HCT116 (cell line): Measurements from ENCODE around the gene CDKAL1. TPM values are rescaled to one million over a fixed set of nuclear protein-coding genes. Genes with fewer than 3 reads are reported as not detected.

ENCODE experiments used
- ATAC-seq: fragments of 200-7000 bp; cut with Tn5 transposase; 2 replicates; pipeline ENCODE4 v1.9.1; 2020; ENCODE audit warnings: mild to moderate bottlenecking, moderate library complexity
- BruUV-seq: library from RNA; stranded (reverse); fragments of 400-500 nt; replicated peaks from 2 replicates; lab custom pipeline; 2021; lab: Mats Ljungman, UMichigan
- CTCF ChIA-PET: fragments of 300-600 bp; sonication (Branson Sonifier 250); formaldehyde crosslinking; loops from one replicate; lab custom pipeline; 2021; ENCODE audit warnings: antibody characterized with exemption; lab: Charles Lee
- POLR2A ChIA-PET: fragments of 300-600, 350-600 bp; sonication (Branson Sonifier 250); formaldehyde crosslinking; loops from one replicate; lab custom pipeline; 2021; ENCODE audit warnings: antibody characterized with exemption; lab: Charles Lee
- RAD21 ChIA-PET, 2 experiments: fragments of 300-600 bp; sonication (Branson Sonifier 250); formaldehyde crosslinking; loops; one replicate each; lab custom pipeline; 2023; ENCODE audit warnings: low total read pairs in 2 of 2; ENCODE audit not compliant: uncharacterized antibody in 2 of 2, unreplicated experiment in 2 of 2, low non-redundant PET in 1 of 2; lab: Charles Lee
- DNase-seq: peaks from one replicate; pipeline ENCODE4 v3.0.0-alpha.2; 2010; ENCODE audit warnings: low read depth, low spot score
- H2AFZ ChIP-seq: fragments of 200-600 bp; shearing (Covaris generic), sonication (generic); 2 replicates; pipeline ENCODE4 v1.6.1; 2017; ENCODE audit warnings: low read depth, mixed run types, mixed read lengths, antibody characterized with exemption, low read length; ENCODE audit not compliant: poor library complexity, severe bottlenecking
- H3K27ac ChIP-seq: 2 replicates; pipeline ENCODE4 v1.5.1; 2012; ENCODE audit warnings: low read depth, low read length
- H3K27me3 ChIP-seq: fragments of 200-600 bp; sonication (generic); 2 replicates; pipeline ENCODE4 v1.6.1; 2016; ENCODE audit warnings: mixed run types, low read length, mixed read lengths; ENCODE audit not compliant: insufficient read depth
- H3K36me3 ChIP-seq, 2 experiments: fragments of 200-500 bp in 1 of 2; fragments of 200-600 bp in 1 of 2; sonication (Bioruptor generic) in 1 of 2; sonication (generic) in 1 of 2; 2 replicates each; pipeline versions ENCODE4 v1.5.1 to v1.6.1; 2014 to 2016; ENCODE audit warnings: low read length in 2 of 2, inconsistent platforms in 1 of 2, mixed read lengths in 1 of 2, mixed run types in 1 of 2; ENCODE audit not compliant: insufficient read depth in 2 of 2, control insufficient read depth in 1 of 2
- H3K4me1 ChIP-seq, 2 experiments: fragments of 200-600 bp in 1 of 2; sonication (generic) in 1 of 2; 2 replicates each; pipeline versions ENCODE4 v1.5.1 to v1.6.1; 2012 to 2017; ENCODE audit warnings: low read length in 2 of 2, inconsistent platforms in 1 of 2, mild to moderate bottlenecking in 1 of 2, mixed read lengths in 1 of 2, mixed run types in 1 of 2, moderate library complexity in 1 of 2; ENCODE audit not compliant: insufficient read depth in 2 of 2, control insufficient read depth in 1 of 2
- H3K4me2 ChIP-seq: fragments of 200-600 bp; sonication (generic); 2 replicates; pipeline ENCODE4 v1.6.1; 2017; ENCODE audit warnings: mixed run types, low read length, mixed read lengths
- H3K4me3 ChIP-seq, 2 experiments: fragments of 200-600 bp in 1 of 2; sonication (generic) in 1 of 2; replicated peaks in 1 of 2; 2 replicates each; pipeline ENCODE4 v1.5.1; 2011 to 2016; ENCODE audit warnings: low read length in 2 of 2, control low read depth in 1 of 2, low read depth in 1 of 2, mild to moderate bottlenecking in 1 of 2, mixed read lengths in 1 of 2, mixed run types in 1 of 2
- H3K79me2 ChIP-seq: fragments of 200-600 bp; sonication (generic); 2 replicates; pipeline ENCODE4 v1.6.1; 2017; ENCODE audit warnings: mild to moderate bottlenecking, mixed run types, low read length, moderate library complexity, mixed read lengths; ENCODE audit not compliant: insufficient read depth
- H3K9ac ChIP-seq: fragments of 200-600 bp; sonication (generic); 2 replicates; pipeline ENCODE4 v1.6.1; 2016; ENCODE audit warnings: low read length, mixed read lengths
- H3K9me2 ChIP-seq: fragments of 200-600 bp; sonication (generic), shearing (Covaris generic); 2 replicates; pipeline ENCODE4 v1.6.1; 2017; ENCODE audit warnings: mixed run types, mild to moderate bottlenecking, moderate library complexity; ENCODE audit not compliant: insufficient read depth
- H3K9me3 ChIP-seq, 2 experiments: fragments of 200-500 bp in 1 of 2; fragments of 200-600 bp in 1 of 2; sonication (Bioruptor generic) in 1 of 2; sonication (generic) in 1 of 2; 2 replicates each; pipeline ENCODE4 v1.6.1; 2014 to 2017; ENCODE audit warnings: low read length in 2 of 2, mixed read lengths in 2 of 2, inconsistent platforms in 1 of 2, low read depth in 1 of 2, mild to moderate bottlenecking in 1 of 2, mixed run types in 1 of 2, moderate library complexity in 1 of 2; ENCODE audit not compliant: control insufficient read depth in 1 of 2, insufficient read depth in 1 of 2
- H4K20me1 ChIP-seq: fragments of 200-600 bp; sonication (generic), shearing (Covaris generic); 2 replicates; pipeline ENCODE4 v1.6.1; 2017; ENCODE audit warnings: mixed run types, mild to moderate bottlenecking, moderate library complexity; ENCODE audit not compliant: insufficient read depth
- EGR1 ChIP-seq: IDR thresholded peaks from 2 replicates; pipeline ENCODE4 v1.6.1; 2012; ENCODE audit warnings: low read depth
- ELF1 ChIP-seq: IDR thresholded peaks from 2 replicates; pipeline ENCODE4 v1.6.1; 2012; ENCODE audit warnings: low read depth, borderline replicate concordance
- FOSL1 ChIP-seq: IDR thresholded peaks from 2 replicates; pipeline ENCODE4 v1.6.1; 2012; ENCODE audit warnings: low read depth
- JUND ChIP-seq: IDR thresholded peaks from 2 replicates; pipeline ENCODE4 v1.6.1; 2012
- RAD21 ChIP-seq: IDR thresholded peaks from 2 replicates; pipeline ENCODE4 v1.6.1; 2012; ENCODE audit warnings: low read depth, mild to moderate bottlenecking
- SIN3A ChIP-seq: IDR thresholded peaks from 2 replicates; pipeline ENCODE4 v1.6.1; 2012; ENCODE audit warnings: low read depth
- SP1 ChIP-seq: IDR thresholded peaks from 2 replicates; pipeline ENCODE4 v1.6.1; 2012; ENCODE audit warnings: low read depth
- SRF ChIP-seq: IDR thresholded peaks from 2 replicates; pipeline ENCODE4 v1.6.1; 2012; ENCODE audit warnings: low read depth
- ZNF274 ChIP-seq: fragments of 200-500 bp; sonication (Bioruptor generic); IDR thresholded peaks from 2 replicates; pipeline ENCODE4 v1.6.1; 2014; ENCODE audit warnings: mild to moderate bottlenecking, low read depth, low read length, inconsistent platforms
- intact Hi-C: fragments of 100-400 bp; cut with micrococcal nuclease; formaldehyde crosslinking; loops from 2 replicates; pipeline ENCODE4 v1.10.0; 2022
- total RNA-seq: library from RNA; stranded (reverse); gene quantifications from one replicate; pipeline ENCODE4 v1.2.1, GENCODE V29; 2021; ENCODE audit not compliant: unreplicated experiment
- TF ChIP-seq, protein P1 (sequence below): IDR thresholded peaks from 2 replicates; pipeline ENCODE4 v1.6.1; 2012
- TF ChIP-seq, protein P2 (sequence below): IDR thresholded peaks from 2 replicates; pipeline ENCODE4 v1.6.1; 2012; ENCODE audit warnings: low read depth
- TF ChIP-seq, protein P3 (sequence below), 3 experiments: fragments of 200-600 bp in 1 of 3; sonication (generic) in 1 of 3; IDR thresholded peaks in 2 of 3; conservative IDR thresholded peaks in 1 of 3; 2 replicates each; pipeline ENCODE4 v1.5.1; 2012 to 2017; ENCODE audit warnings: low read depth in 2 of 3, low read length in 2 of 3, antibody characterized with exemption in 1 of 3, borderline replicate concordance in 1 of 3, control low read depth in 1 of 3, mild to moderate bottlenecking in 1 of 3, mixed read lengths in 1 of 3, mixed run types in 1 of 3, moderate library complexity in 1 of 3; ENCODE audit not compliant: insufficient read depth in 1 of 3
- TF ChIP-seq, protein P4 (sequence below): IDR thresholded peaks from 2 replicates; pipeline ENCODE4 v1.6.1; 2011; ENCODE audit warnings: mild to moderate bottlenecking, low read length, moderate library complexity; ENCODE audit not compliant: insufficient replicate concordance; ENCODE audit errors: extremely low read depth
- TF ChIP-seq, protein P5 (sequence below): IDR thresholded peaks from 2 replicates; pipeline ENCODE4 v1.6.1; 2012

The CDKAL1 gene
- total RNA-seq, 1 experiment from 2014 or later = 14.9 TPM

DNA sequence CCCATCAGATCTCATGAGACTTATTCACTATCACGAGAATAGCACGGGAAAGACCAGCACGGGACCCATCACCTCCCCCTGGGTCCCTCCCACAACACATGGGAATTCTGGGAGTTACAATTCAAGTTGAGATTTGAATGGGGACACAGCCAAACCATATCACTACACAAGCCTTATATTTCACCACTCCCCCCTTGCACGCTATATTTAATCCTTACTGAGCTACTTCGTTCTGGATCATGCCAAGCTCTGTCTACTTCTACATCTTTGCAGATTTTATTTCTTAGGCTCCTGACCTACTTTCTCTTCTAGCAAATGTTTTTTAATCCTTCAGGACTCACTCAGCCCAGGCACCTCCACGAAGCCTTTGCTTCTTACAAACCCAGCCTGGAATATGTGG is 606.7 kb downstream of the CDKAL1 start:
- Histone ChIP-seq H3K4me2 (no peak overlapping the region), H3K9ac (no peak overlapping the region), H3K79me2 (no peaks in the 10 kb centered on the region), H4K20me1 (no peaks in the 10 kb centered on the region), H3K27me3 (no peaks in the 10 kb centered on the region), H3K36me3 (no peaks in the 10 kb centered on the region), H3K9me2 (no peaks in the 10 kb centered on the region), H3K27ac (no peak overlapping the region), H3K4me1 (no peaks in the 10 kb centered on the region), H2AFZ (no peak overlapping the region), H3K4me3 (no peak overlapping the region), H3K9me3 (no peaks in the 10 kb centered on the region)
- ChIA-PET RAD21 (no interaction called here), POLR2A (no interaction called here), CTCF (no interaction called here)
- ATAC-seq (no peak), DNase-seq (no peak)
- no peak for TF ChIP-seq EGR1
- no peak for TF ChIP-seq SIN3A
- no peak for TF ChIP-seq FOSL1
- no peak for TF ChIP-seq SP1
- TF ChIP-seq, protein P1, sequence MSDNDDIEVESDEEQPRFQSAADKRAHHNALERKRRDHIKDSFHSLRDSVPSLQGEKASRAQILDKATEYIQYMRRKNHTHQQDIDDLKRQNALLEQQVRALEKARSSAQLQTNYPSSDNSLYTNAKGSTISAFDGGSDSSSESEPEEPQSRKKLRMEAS = no peak
- TF ChIP-seq RAD21 = no peak
- TF ChIP-seq, protein P2, sequence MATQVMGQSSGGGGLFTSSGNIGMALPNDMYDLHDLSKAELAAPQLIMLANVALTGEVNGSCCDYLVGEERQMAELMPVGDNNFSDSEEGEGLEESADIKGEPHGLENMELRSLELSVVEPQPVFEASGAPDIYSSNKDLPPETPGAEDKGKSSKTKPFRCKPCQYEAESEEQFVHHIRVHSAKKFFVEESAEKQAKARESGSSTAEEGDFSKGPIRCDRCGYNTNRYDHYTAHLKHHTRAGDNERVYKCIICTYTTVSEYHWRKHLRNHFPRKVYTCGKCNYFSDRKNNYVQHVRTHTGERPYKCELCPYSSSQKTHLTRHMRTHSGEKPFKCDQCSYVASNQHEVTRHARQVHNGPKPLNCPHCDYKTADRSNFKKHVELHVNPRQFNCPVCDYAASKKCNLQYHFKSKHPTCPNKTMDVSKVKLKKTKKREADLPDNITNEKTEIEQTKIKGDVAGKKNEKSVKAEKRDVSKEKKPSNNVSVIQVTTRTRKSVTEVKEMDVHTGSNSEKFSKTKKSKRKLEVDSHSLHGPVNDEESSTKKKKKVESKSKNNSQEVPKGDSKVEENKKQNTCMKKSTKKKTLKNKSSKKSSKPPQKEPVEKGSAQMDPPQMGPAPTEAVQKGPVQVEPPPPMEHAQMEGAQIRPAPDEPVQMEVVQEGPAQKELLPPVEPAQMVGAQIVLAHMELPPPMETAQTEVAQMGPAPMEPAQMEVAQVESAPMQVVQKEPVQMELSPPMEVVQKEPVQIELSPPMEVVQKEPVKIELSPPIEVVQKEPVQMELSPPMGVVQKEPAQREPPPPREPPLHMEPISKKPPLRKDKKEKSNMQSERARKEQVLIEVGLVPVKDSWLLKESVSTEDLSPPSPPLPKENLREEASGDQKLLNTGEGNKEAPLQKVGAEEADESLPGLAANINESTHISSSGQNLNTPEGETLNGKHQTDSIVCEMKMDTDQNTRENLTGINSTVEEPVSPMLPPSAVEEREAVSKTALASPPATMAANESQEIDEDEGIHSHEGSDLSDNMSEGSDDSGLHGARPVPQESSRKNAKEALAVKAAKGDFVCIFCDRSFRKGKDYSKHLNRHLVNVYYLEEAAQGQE = no peak
- TF ChIP-seq, protein P3, sequence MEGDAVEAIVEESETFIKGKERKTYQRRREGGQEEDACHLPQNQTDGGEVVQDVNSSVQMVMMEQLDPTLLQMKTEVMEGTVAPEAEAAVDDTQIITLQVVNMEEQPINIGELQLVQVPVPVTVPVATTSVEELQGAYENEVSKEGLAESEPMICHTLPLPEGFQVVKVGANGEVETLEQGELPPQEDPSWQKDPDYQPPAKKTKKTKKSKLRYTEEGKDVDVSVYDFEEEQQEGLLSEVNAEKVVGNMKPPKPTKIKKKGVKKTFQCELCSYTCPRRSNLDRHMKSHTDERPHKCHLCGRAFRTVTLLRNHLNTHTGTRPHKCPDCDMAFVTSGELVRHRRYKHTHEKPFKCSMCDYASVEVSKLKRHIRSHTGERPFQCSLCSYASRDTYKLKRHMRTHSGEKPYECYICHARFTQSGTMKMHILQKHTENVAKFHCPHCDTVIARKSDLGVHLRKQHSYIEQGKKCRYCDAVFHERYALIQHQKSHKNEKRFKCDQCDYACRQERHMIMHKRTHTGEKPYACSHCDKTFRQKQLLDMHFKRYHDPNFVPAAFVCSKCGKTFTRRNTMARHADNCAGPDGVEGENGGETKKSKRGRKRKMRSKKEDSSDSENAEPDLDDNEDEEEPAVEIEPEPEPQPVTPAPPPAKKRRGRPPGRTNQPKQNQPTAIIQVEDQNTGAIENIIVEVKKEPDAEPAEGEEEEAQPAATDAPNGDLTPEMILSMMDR (IDR thresholded peaks at IDR 0.05 in 2 of 3, conservative IDR thresholded peaks at IDR 0.05 in 1 of 3; ENCODE audit: borderline replicate concordance in 1 of 3, insufficient read depth in 1 of 3, low read depth in 2 of 3, low read length in 2 of 3) = no peak
- no peak for TF ChIP-seq SRF
- TF ChIP-seq, protein P4, sequence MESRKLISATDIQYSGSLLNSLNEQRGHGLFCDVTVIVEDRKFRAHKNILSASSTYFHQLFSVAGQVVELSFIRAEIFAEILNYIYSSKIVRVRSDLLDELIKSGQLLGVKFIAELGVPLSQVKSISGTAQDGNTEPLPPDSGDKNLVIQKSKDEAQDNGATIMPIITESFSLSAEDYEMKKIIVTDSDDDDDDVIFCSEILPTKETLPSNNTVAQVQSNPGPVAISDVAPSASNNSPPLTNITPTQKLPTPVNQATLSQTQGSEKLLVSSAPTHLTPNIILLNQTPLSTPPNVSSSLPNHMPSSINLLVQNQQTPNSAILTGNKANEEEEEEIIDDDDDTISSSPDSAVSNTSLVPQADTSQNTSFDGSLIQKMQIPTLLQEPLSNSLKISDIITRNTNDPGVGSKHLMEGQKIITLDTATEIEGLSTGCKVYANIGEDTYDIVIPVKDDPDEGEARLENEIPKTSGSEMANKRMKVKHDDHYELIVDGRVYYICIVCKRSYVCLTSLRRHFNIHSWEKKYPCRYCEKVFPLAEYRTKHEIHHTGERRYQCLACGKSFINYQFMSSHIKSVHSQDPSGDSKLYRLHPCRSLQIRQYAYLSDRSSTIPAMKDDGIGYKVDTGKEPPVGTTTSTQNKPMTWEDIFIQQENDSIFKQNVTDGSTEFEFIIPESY = no peak
- TF ChIP-seq, protein P5, sequence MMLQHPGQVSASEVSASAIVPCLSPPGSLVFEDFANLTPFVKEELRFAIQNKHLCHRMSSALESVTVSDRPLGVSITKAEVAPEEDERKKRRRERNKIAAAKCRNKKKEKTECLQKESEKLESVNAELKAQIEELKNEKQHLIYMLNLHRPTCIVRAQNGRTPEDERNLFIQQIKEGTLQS = no peak
- TF ChIP-seq JUND = no peak
- no peak for TF ChIP-seq ZNF274
- no peak for TF ChIP-seq ELF1
- intact Hi-C loops = no loop called here
- no TSS peak for BruUV-seq
